GM12878 (cell line): Measurements from ENCODE around the gene LMOD1. TPM values are rescaled to one million over a fixed set of nuclear protein-coding genes. Genes with fewer than 3 reads are reported as not detected.

Source experiments
- ATAC-seq: fragments of 200-7000 bp; cut with Tn5 transposase; 3 replicates; pipeline ENCODE4 v1.9.1; 2020; ENCODE audit warnings: mild to moderate bottlenecking, moderate library complexity
- BruUV-seq: library from RNA; stranded (reverse); fragments of 400-500 nt; replicated peaks from 2 replicates; lab custom pipeline; 2021; lab: Mats Ljungman, UMichigan
- CTCF ChIA-PET: fragments of 300-600 bp; sonication (Branson Sonifier 250); formaldehyde crosslinking; extraction: SDS; loops from one replicate; lab custom pipeline; 2021; ENCODE audit warnings: inconsistent platforms; lab: Yijun Ruan, JAX
- POLR2A ChIA-PET: fragments of 350-600 bp; formaldehyde crosslinking; extraction: SDS; loops from one replicate; lab custom pipeline; 2021; ENCODE audit warnings: inconsistent platforms; lab: Charles Lee
- RAD21 ChIA-PET: fragments of 300-600 bp; sonication (Branson Sonifier 250); formaldehyde crosslinking; loops from one replicate; lab custom pipeline; 2023; ENCODE audit warnings: antibody characterized with exemption; ENCODE audit not compliant: unreplicated experiment; lab: Charles Lee
- SMC1A ChIA-PET: fragments of 300-600 bp; sonication (Branson Sonifier 250); formaldehyde crosslinking; loops from one replicate; lab custom pipeline; 2023; ENCODE audit not compliant: unreplicated experiment, uncharacterized antibody; lab: Charles Lee
- DNase-seq: peaks from one replicate; pipeline ENCODE4 v3.0.0-alpha.2; 2011; ENCODE audit warnings: low read depth, low spot score
- FAIRE-seq: peaks from 3 replicates; lab custom pipeline; 2011; peaks lifted over from hg19 to GRCh38; lab: Jason Lieb, UNC
- H2AFZ ChIP-seq: 2 replicates; pipeline ENCODE4 v1.6.0; 2011; ENCODE audit warnings: low read depth, low read length, control low read depth; ENCODE audit not compliant: control insufficient read depth
- H3K27ac ChIP-seq: 2 replicates; pipeline ENCODE4 v1.5.1; 2011; ENCODE audit warnings: control low read depth; ENCODE audit not compliant: control insufficient read depth, insufficient read depth
- H3K27me3 ChIP-seq, 2 experiments: replicated peaks in 1 of 2; 2 replicates each; pipeline versions ENCODE4 v1.6.0 to v1.6.1; 2011; ENCODE audit warnings: low read length in 1 of 2; ENCODE audit not compliant: control insufficient read depth in 2 of 2, insufficient read depth in 2 of 2
- H3K36me3 ChIP-seq, 2 experiments: 2 replicates each; pipeline ENCODE4 v1.5.1; 2011; ENCODE audit warnings: low read length in 1 of 2; ENCODE audit not compliant: control insufficient read depth in 2 of 2, insufficient read depth in 2 of 2
- H3K4me1 ChIP-seq: 2 replicates; pipeline ENCODE4 v1.6.1; 2011; ENCODE audit warnings: mild to moderate bottlenecking, low read length, moderate library complexity, mixed read lengths; ENCODE audit not compliant: control insufficient read depth, insufficient read depth
- H3K4me2 ChIP-seq: 2 replicates; pipeline ENCODE4 v1.6.0; 2011; ENCODE audit warnings: control low read depth; ENCODE audit not compliant: control insufficient read depth, insufficient read depth
- H3K4me3 ChIP-seq: fragments of 200-600 bp; sonication (generic); 2 replicates; pipeline ENCODE4 v1.5.1; 2016
- H3K79me2 ChIP-seq: 2 replicates; pipeline ENCODE4 v1.6.0; 2011; ENCODE audit warnings: low read length; ENCODE audit not compliant: control insufficient read depth, insufficient read depth
- H3K9ac ChIP-seq: 2 replicates; pipeline ENCODE4 v1.8.0; 2011; ENCODE audit warnings: low read length, control low read depth, mixed read lengths; ENCODE audit not compliant: control insufficient read depth, insufficient read depth
- H3K9me3 ChIP-seq: replicated peaks from 3 replicates; pipeline ENCODE4 v1.5.1; 2011; ENCODE audit warnings: mild to moderate bottlenecking, low read length; ENCODE audit not compliant: control insufficient read depth, insufficient read depth
- H4K20me1 ChIP-seq: 2 replicates; pipeline ENCODE4 v1.6.0; 2011; ENCODE audit not compliant: control insufficient read depth, insufficient read depth
- ATF2 ChIP-seq: IDR thresholded peaks from 2 replicates; pipeline ENCODE4 v1.6.1; 2012; ENCODE audit warnings: low read length, inconsistent platforms
- BMI1 ChIP-seq: fragments of 450-650 bp; IDR thresholded peaks from 2 replicates; pipeline ENCODE4 v1.6.1; 2016; ENCODE audit warnings: mild to moderate bottlenecking, moderate library complexity, borderline replicate concordance
- CBFB ChIP-seq: IDR thresholded peaks from 2 replicates; pipeline ENCODE4 v1.6.1; 2016; ENCODE audit warnings: antibody characterized with exemption, low read depth
- IRF5 ChIP-seq: fragments of 450-650 bp; IDR thresholded peaks from 2 replicates; pipeline ENCODE4 v1.6.1; 2017; ENCODE audit warnings: borderline replicate concordance
- JUND ChIP-seq: IDR thresholded peaks from 2 replicates; pipeline ENCODE4 v1.6.1; 2012; ENCODE audit warnings: low read depth, mild to moderate bottlenecking, low read length, improper control_type of control experiment, moderate library complexity
- MTA2 ChIP-seq: fragments of 450-650 bp; IDR thresholded peaks from 2 replicates; pipeline ENCODE4 v1.6.1; 2016; ENCODE audit warnings: low read depth, mild to moderate bottlenecking, moderate library complexity
- TCF7 ChIP-seq: IDR thresholded peaks from 2 replicates; pipeline ENCODE4 v1.6.1; 2014; ENCODE audit warnings: antibody characterized with exemption, borderline replicate concordance
- YY1 ChIP-seq: IDR thresholded peaks from 2 replicates; pipeline ENCODE4 v1.6.1; 2011; ENCODE audit warnings: low read depth, mild to moderate bottlenecking, low read length
- ZZZ3 ChIP-seq: IDR thresholded peaks from 2 replicates; pipeline ENCODE4 v1.6.1; 2011; ENCODE audit warnings: low read depth; ENCODE audit not compliant: control insufficient read depth, insufficient read length
- WGBS: methylation state at CpG from one replicate; pipeline ENCODE4 v1.1.6; 2016; ENCODE audit warnings: low lambda C conversion rate; ENCODE audit not compliant: insufficient replicate concordance, insufficient coverage; ENCODE audit errors: missing lambda C conversion rate; 5-methylcytosine and 5-hydroxymethylcytosine counted together
- in situ Hi-C: fragments of 300-500 bp; cut with MboI; formaldehyde crosslinking; loops from 9 replicates; pipeline ENCODE4 v1.14.3; 2018; ENCODE audit warnings: mixed read lengths
- intact Hi-C: fragments of 100-400 bp; cut with micrococcal nuclease; formaldehyde crosslinking; loops from one replicate; pipeline ENCODE4 v1.14.2; 2022; ENCODE audit not compliant: unreplicated experiment
- polyA plus RNA-seq, 11 experiments: library from polyadenylated mRNA; depleted of rRNA in 4 of 11; unstranded in 6 of 11; stranded (reverse) in 5 of 11; fragments of >200 nt; fragmentation: Nextera tagmentation in 4 of 11; fragmentation: Illumina TruSeq in 1 of 11; extraction: Ambion mirVana in 4 of 11; extraction: Trizol in 1 of 11; gene quantifications; 1 replicate in 1 of 11; 2 replicates in 10 of 11; pipeline versions ENCODE4 v1.2.1 to v1.2.3, GENCODE V29; 2011 to 2016; ENCODE audit warnings: inconsistent platforms in 2 of 11, missing spikeins in 2 of 11, low read depth in 1 of 11
- total RNA-seq, 4 experiments: library from RNA; depleted of rRNA in 3 of 4; stranded (reverse); fragments of >200 nt in 3 of 4; fragmentation: Illumina TruSeq in 1 of 4; extraction: Trizol in 1 of 4; gene quantifications; 2 replicates each; pipeline versions ENCODE4 v1.2.1 to v1.2.3, GENCODE V29; 2013 to 2021
- TF ChIP-seq, protein P1 (sequence below): fragments of 450-650 bp; IDR thresholded peaks from 2 replicates; pipeline ENCODE4 v1.6.1; 2016; ENCODE audit warnings: mild to moderate bottlenecking
- TF ChIP-seq, protein P2 (sequence below): fragments of 450-650 bp; formaldehyde crosslinking; IDR thresholded peaks from 2 replicates; pipeline ENCODE4 v1.4.0; 2022; ENCODE audit warnings: mild to moderate bottlenecking, moderate library complexity
- TF ChIP-seq, protein P3 (sequence below): IDR thresholded peaks from 2 replicates; pipeline ENCODE4 v1.6.1; 2011; ENCODE audit warnings: borderline replicate concordance, low read depth, mild to moderate bottlenecking, moderate library complexity, low read length; ENCODE audit not compliant: insufficient read depth, poor library complexity, severe bottlenecking

Gene LMOD1
- total and polyA plus RNA-seq, 10 of the 15 experiments (the other 5 are each of a cell fraction or from before 2014, with no cell fraction given) = 0.15 TPM; not detected in 9

GRCh38 chr1:201925981-201926645 is 20.2 kb downstream of the LMOD1 start:
- ATAC-seq (no peak), DNase-seq (no peak), FAIRE-seq (no peak)
- no TSS peak for BruUV-seq
- CTCF ChIA-PET = interaction anchor here (0.6 to 2.7 kb wide), 3 partner anchors 24 to 140 kb away, joined by 3 to 11 read pairs (median 4); no protein-coding TSS in a partner anchor
- RAD21 ChIA-PET = no interaction called here
- H3K36me3 ChIP-seq = no peaks in the 10 kb centered on the region
- no peak overlapping the region for H3K4me3 ChIP-seq
- H3K9me3 ChIP-seq = no peaks in the 10 kb centered on the region
- H3K4me2 ChIP-seq = no peak overlapping the region
- POLR2A ChIA-PET = no interaction called here
- intact Hi-C loops (no loop called here), in situ Hi-C loops (no loop called here)
- no peaks in the 10 kb centered on the region; a peak in 2 of 4 replicates for H3K27me3 ChIP-seq
- H4K20me1 ChIP-seq = no peaks in the 10 kb centered on the region
- H3K27ac ChIP-seq = no peak overlapping the region
- no peaks in the 10 kb centered on the region for H3K79me2 ChIP-seq
- WGBS = 2% methylated on average over 5 of the region's 5 CpGs
- no peaks in the 10 kb centered on the region for H3K4me1 ChIP-seq
- no peak overlapping the region for H3K9ac ChIP-seq
- SMC1A ChIA-PET = no interaction called here
- H2AFZ ChIP-seq = no peak overlapping the region
- no peak for TF ChIP-seq TCF7
- no peak for TF ChIP-seq IRF5
- TF ChIP-seq ZZZ3 = no peak
- TF ChIP-seq, protein P1, sequence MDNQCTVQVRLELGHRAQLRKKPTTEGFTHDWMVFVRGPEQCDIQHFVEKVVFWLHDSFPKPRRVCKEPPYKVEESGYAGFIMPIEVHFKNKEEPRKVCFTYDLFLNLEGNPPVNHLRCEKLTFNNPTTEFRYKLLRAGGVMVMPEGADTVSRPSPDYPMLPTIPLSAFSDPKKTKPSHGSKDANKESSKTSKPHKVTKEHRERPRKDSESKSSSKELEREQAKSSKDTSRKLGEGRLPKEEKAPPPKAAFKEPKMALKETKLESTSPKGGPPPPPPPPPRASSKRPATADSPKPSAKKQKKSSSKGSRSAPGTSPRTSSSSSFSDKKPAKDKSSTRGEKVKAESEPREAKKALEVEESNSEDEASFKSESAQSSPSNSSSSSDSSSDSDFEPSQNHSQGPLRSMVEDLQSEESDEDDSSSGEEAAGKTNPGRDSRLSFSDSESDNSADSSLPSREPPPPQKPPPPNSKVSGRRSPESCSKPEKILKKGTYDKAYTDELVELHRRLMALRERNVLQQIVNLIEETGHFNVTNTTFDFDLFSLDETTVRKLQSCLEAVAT = no peak
- TF ChIP-seq JUND = no peak
- no peak for TF ChIP-seq MTA2
- TF ChIP-seq YY1 = no peak
- no peak for TF ChIP-seq ATF2
- TF ChIP-seq, protein P2, sequence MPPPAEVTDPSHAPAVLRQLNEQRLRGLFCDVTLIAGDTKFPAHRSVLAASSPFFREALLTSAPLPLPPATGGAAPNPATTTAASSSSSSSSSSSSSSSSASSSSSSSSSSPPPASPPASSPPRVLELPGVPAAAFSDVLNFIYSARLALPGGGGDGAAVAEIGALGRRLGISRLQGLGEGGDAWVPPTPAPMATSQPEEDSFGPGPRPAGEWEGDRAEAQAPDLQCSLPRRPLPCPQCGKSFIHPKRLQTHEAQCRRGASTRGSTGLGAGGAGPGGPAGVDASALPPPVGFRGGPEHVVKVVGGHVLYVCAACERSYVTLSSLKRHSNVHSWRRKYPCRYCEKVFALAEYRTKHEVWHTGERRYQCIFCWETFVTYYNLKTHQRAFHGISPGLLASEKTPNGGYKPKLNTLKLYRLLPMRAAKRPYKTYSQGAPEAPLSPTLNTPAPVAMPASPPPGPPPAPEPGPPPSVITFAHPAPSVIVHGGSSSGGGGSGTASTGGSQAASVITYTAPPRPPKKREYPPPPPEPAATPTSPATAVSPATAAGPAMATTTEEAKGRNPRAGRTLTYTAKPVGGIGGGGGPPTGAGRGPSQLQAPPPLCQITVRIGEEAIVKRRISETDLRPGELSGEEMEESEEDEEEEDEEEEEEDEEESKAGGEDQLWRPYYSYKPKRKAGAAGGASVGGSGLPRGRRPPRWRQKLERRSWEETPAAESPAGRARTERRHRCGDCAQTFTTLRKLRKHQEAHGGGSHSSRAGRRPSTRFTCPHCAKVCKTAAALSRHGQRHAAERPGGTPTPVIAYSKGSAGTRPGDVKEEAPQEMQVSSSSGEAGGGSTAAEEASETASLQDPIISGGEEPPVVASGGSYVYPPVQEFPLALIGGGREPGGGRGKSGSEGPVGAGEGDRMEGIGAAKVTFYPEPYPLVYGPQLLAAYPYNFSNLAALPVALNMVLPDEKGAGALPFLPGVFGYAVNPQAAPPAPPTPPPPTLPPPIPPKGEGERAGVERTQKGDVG (CRISPR knock-in tag) = no peak
- no peak for TF ChIP-seq BMI1
- TF ChIP-seq, protein P3, sequence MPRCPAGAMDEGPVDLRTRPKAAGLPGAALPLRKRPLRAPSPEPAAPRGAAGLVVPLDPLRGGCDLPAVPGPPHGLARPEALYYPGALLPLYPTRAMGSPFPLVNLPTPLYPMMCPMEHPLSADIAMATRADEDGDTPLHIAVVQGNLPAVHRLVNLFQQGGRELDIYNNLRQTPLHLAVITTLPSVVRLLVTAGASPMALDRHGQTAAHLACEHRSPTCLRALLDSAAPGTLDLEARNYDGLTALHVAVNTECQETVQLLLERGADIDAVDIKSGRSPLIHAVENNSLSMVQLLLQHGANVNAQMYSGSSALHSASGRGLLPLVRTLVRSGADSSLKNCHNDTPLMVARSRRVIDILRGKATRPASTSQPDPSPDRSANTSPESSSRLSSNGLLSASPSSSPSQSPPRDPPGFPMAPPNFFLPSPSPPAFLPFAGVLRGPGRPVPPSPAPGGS = no peak
- TF ChIP-seq CBFB = no peak
